NCI-H460 (cell line): Measurements from ENCODE around the gene CCSAP. TPM values are rescaled to one million over a fixed set of nuclear protein-coding genes. Genes with fewer than 3 reads are reported as not detected.
"Not testable (repeated sequence)": the region's sequence is repeated elsewhere in the genome, so short reads cannot be mapped to it uniquely, and the experiment has no call there.

ENCODE experiments used
- DNase-seq: peaks from one replicate; pipeline ENCODE4 v3.0.0-alpha.2; 2016; ENCODE audit warnings: low read depth; ENCODE audit errors: extremely low read depth
- total RNA-seq: library from RNA; depleted of rRNA; stranded (reverse); fragments of >200 nt; shearing (Covaris generic); gene quantifications from 2 replicates; pipeline ENCODE4 v1.2.3, GENCODE V29; 2014

CCSAP gene
- total RNA-seq, 1 experiment from 2014 or later, result 19.1 TPM

- DNase-seq, result no peak
These were observed 49.2 kb downstream of the CCSAP start for GRCh38 chr1:229293528-229294204.

- not testable (repeated sequence) for DNase-seq
These were observed 51.2 kb downstream of the CCSAP start for GRCh38 chr1:229291686-229292085.

GRCh38 chr1:229288516-229288915 lies 54.3 kb downstream of the CCSAP start:
- no peak for DNase-seq

- DNase-seq, result no peak
These were observed 55.6 kb downstream of the CCSAP start for GRCh38 chr1:229287267-229287666.

GRCh38 chr1:229286099-229286766 lies 56.6 kb downstream of the CCSAP start:
- no peak for DNase-seq

- DNase-seq, result no peak
These were observed 57.4 kb downstream of the CCSAP start for GRCh38 chr1:229285440-229285839.

- no peak for DNase-seq
These were observed 58.0 kb downstream of the CCSAP start for GRCh38 chr1:229284887-229285286.

GRCh38 chr1:229283183-229283611 lies 59.6 kb downstream of the CCSAP start:
- no peak for DNase-seq

- no peak for DNase-seq
These were observed 60.5 kb downstream of the CCSAP start for GRCh38 chr1:229282295-229282823.

GRCh38 chr1:229281339-229281926 lies 61.4 kb downstream of the CCSAP start:
- DNase-seq, result no peak

- no peak for DNase-seq
These were observed 61.9 kb downstream of the CCSAP start for GRCh38 chr1:229280921-229281320.

- no peak for DNase-seq
These were observed 62.6 kb downstream of the CCSAP start for GRCh38 chr1:229280037-229280828.

GRCh38 chr1:229279242-229279641 lies 63.6 kb downstream of the CCSAP start:
- no peak for DNase-seq

GRCh38 chr1:229278120-229278741 lies 64.6 kb downstream of the CCSAP start:
- no peak for DNase-seq

GRCh38 chr1:229275005-229275404 lies 67.8 kb downstream of the CCSAP start:
- no peak for DNase-seq

GRCh38 chr1:229273507-229274232 lies 69.2 kb downstream of the CCSAP start:
- DNase-seq, result no peak

GRCh38 chr1:229272164-229273158 lies 70.4 kb downstream of the CCSAP start:
- no peak for DNase-seq

- peak; percentile 16 for DNase-seq
These were observed 71.2 kb downstream of the CCSAP start for GRCh38 chr1:229271448-229272159.
